GM21528 (cell line): ENCODE results near the gene DOP1A.
"Not testable (repeated sequence)": the region's sequence is repeated elsewhere in the genome, so short reads cannot be mapped to it uniquely, and the experiment has no call there.

ENCODE experiments used
- ATAC-seq: cut with Tn5 transposase; IDR thresholded peaks from one replicate; pipeline ENCODE4 v1.9.1; 2021; ENCODE audit warnings: mild to moderate bottlenecking, moderate library complexity; ENCODE audit not compliant: unreplicated experiment, low FRiP score

DOP1A gene

GRCh38 chr6:83151114-83151513, 83.6 kb downstream of the DOP1A start:
- ATAC-seq: no peak

- ATAC-seq: no peak
Measured at GRCh38 chr6:83152913-83153312, 85.4 kb downstream of the DOP1A start.

- no peak for ATAC-seq
Measured at GRCh38 chr6:83153883-83154521, 86.5 kb downstream of the DOP1A start.

GRCh38 chr6:83155794-83156193, 88.3 kb downstream of the DOP1A start:
- ATAC-seq: no peak

GRCh38 chr6:83160167-83160566, 92.7 kb downstream of the DOP1A start:
- ATAC-seq: no peak

- ATAC-seq: no peak
Measured at GRCh38 chr6:83167726-83168278, 100.3 kb downstream of the DOP1A start.

GRCh38 chr6:83168556-83168955, 101.1 kb downstream of the DOP1A start:
- no peak for ATAC-seq

- ATAC-seq: no peak
Measured at GRCh38 chr6:83169106-83169505, 101.6 kb downstream of the DOP1A start.

GRCh38 chr6:83169511-83169910, 102.0 kb downstream of the DOP1A start:
- no peak for ATAC-seq

- ATAC-seq: no peak
Measured at GRCh38 chr6:83176246-83176645, 108.8 kb downstream of the DOP1A start.

GRCh38 chr6:83180426-83180950, 113.0 kb downstream of the DOP1A start:
- no peak for ATAC-seq

- no peak for ATAC-seq
Measured at GRCh38 chr6:83182114-83182513, 114.6 kb downstream of the DOP1A start.

GRCh38 chr6:83183082-83183828, 115.8 kb downstream of the DOP1A start:
- no peak for ATAC-seq

GRCh38 chr6:83185096-83185495, 117.6 kb downstream of the DOP1A start:
- ATAC-seq: no peak

GRCh38 chr6:83188501-83188900, 121.0 kb downstream of the DOP1A start:
- ATAC-seq: no peak

GRCh38 chr6:83190626-83191025, 123.2 kb downstream of the DOP1A start:
- ATAC-seq: no peak

- not testable (repeated sequence) for ATAC-seq
Measured at GRCh38 chr6:83191974-83192373, 124.5 kb downstream of the DOP1A start.

GRCh38 chr6:83192456-83192855, 125.0 kb downstream of the DOP1A start:
- no peak for ATAC-seq

- peak; percentile 96 for ATAC-seq
Measured at GRCh38 chr6:83192871-83193746, 125.6 kb downstream of the DOP1A start, which contains the start of the genes PGM3 and RWDD2A. TSS of gene PGM3 (minus strand) at chr6:83193265. CDS start at chr6:83191012, 2,253 bp downstream. TSS of gene RWDD2A (plus strand) at chr6:83193357. CDS start at chr6:83194452, 1,095 bp downstream.
